ENCODE measurements around the gene OXSM.

GRCh38 chr3:25840099-25840498, 50.2 kb downstream of the OXSM start:
- no peak for TF ChIP-seq CTCF (IDR thresholded peaks at IDR 0.05)
- no peak for TF ChIP-seq POLR2A (IDR thresholded peaks at IDR 0.05)

Data from right lobe of liver (tissue), 4 donors.